ENCODE results near the gene ULK3.

Gene ULK3

DNA sequence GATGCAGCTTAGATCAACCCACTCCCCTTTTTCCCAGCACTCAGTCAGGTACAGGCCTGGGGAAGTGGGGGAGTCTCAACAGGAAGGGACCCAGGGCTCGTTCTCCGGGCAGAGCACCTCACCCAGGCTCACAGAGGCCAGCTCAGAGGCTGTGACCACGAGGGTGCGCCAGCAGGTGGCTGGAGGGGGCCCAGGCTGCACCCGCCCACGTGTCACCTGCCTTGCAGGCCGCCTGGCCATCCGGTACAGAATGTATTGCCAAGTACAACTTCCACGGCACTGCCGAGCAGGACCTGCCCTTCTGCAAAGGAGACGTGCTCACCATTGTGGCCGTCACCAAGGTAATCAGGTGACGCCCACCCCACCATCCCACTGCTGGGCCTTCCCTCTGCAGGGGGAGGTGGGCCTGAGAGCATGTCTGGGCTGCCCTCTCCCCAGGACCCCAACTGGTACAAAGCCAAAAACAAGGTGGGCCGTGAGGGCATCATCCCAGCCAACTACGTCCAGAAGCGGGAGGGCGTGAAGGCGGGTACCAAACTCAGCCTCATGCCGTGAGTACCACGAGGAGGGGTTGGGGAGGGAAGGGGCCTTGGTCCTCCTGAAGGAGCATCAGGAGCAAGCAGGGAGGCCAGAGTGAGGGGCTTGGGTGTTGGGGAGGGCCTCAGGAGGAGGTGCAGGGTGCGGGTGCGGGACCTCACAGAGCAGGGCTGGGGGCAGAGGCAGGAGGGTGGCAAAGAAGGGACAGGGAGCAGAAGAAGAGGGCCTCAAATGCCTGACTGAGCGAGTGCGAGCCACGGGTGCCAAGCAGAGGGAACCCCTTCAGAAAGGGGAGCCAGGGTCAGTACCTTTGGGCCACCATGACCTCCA lies 44.3 kb downstream of the ULK3 start:
- peak; percentile 34 for DNase-seq

DNA sequence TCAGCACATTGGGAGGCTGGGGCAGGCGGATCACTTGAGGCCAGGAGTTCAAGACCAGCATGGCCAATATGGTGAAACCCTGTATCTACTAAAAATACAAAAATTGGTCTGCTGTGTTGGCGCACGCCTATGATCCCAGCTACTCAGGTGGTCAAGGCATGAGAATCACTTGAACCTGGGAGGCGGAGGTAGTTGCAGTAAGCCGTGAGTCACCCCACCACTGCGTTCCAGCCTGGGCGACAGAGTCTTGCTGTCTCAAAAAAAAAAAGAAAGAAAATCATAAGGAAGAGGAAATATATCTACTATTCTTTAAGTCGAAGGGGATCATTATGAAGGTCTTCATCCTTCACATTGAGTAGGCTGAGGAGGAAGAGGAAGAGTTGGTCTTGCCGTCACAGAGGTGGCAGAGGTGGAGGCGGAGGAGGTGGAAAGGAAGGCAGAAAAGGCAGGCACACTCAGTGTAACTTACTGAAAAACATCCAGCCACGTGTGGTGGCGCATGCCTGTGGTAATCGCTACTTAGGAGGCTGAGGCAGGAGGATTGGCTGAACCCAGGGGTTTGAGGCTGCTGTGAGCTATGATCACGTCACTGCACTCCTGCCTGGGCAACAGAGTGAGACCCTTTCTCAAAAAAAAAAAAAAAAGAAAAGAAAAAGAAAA lies 46.9 kb downstream of the ULK3 start:
- peak; percentile 26 for DNase-seq

DNA sequence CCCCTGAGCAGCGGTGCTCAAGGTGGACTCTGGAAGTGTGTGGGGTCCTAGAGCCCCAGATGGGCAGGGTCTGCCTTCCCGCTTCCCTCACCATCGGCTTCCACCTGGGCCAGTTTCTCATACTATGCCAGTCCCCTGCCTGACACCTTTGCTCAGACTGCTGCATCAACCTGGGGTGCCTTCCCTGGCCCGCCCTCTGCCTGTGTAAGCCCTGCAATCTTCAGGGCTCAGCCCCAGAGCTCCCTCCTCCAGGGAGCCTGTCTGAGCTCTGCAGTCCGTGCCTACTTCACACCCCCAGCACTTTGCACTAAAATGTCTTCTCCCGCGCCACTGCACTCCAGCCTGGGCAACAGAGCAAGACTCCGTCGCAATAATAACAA lies 48.0 kb downstream of the ULK3 start:
- no peak for DNase-seq

DNA sequence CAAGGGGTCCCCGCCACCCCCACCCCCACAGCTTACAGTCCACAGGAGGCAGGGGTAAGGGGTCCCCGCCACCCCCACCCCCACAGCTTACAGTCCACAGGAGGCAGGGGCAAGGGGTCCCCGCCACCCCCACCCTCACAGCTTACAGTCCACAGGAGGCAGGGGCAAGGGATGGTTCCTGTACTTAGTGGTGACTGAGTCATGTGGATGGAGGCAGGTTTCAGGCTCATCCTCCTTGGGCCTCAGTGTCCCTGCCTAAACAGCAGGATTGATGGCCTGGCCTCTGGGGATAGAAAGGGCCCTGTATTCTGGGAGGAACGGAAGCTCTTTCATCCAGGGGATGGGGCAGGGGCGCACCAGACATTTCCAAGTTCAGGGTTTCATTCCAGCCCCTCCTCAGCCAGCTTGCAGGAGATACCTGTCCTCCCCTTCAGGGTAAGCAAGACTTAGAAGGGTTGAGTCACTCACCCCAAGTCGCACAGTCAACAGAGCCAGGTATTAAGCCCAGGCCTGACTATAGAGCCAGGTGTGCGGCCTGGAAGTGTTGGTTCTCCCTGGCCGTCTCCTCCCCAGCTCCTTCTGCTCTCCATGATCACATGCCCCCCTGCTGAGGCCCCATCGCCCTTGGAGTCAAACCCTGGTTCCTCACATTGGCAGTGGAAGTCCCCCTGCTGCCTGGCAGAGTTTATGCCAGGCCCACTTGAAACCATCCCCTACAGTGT lies 48.5 kb downstream of the ULK3 start:
- no peak for DNase-seq

DNA sequence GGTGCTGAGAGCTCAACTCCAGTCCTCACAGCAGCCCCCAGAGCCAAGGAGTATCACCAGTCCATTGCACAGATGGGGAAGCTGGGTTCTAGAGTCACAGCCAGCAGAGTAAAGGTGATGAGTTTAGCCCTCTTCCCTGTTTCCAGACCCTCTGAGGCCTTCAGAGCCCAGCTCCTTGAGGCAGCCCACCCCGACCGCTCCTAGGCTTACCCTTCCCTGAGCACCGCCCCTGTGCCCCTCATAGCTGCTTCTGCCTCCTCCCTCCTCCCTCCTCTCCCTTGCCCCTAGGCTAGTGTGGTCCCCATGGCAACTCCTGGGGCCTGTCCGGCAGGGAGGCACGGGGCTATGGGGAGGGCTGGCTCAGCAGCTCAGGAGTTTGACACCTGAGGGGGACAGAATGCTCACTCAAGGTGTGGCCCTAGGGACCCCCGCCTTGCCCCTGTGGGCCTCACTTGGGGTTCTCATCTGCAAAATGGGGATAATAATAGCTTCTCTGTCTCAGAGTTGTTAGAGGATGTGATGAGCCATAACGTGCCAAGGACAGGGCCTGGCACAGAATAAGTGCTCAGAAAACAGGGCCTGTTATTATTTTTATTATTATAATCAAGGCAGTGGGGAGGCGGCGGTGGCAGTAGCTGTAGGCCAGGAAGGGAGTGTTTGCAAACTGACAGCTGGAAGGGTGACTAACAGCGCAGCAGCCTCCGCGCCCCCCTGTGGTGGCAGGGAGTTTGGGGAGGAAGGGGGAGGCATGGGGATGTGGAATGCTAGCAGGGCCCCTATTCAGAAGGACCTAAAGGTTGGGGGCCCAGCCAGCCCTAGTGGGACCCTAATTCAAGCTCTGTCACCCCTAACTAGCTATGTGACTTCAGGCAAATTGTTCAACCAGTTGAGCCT lies 49.6 kb downstream of the ULK3 start:
- DNase-seq, result peak; percentile 75

DNA sequence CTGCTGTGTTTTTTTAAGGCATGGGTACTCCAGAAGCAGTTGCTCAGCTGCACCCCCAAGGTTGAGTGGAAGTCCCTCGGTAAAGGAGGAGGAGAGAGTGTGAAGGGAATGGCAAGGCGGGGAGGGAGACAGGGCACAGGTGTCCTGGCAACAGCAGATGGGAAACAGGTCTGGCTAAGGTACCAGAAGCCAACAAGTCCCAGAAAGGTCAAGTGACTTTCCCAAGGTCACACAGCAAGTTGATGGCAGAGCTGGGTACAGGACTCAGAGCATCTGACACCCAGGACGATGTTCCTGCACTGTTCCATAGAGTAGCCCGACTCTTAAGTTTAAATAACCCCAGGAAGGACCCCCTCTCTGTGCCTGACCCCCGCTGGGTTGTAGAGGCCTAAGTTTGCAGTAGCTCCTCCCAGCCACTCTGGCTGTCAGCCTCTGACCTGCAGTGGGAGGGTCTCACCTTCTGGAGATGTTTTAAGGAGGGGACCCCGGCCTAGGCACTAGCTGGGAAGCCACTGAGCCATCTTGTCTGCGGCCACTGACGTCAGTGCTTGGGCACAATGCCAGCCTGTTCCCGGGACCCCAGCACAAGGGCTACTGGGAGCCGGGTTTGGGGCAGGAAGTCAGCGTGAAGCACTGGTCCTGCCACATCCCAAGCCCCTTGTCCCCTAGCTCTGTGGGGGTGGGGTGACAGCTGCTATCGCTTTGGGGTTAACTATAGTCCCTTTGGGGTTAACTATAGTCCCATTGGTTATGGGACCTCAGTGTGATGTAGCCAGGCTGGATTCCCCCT lies 50.5 kb downstream of the ULK3 start:
- DNase-seq, result no peak

DNA sequence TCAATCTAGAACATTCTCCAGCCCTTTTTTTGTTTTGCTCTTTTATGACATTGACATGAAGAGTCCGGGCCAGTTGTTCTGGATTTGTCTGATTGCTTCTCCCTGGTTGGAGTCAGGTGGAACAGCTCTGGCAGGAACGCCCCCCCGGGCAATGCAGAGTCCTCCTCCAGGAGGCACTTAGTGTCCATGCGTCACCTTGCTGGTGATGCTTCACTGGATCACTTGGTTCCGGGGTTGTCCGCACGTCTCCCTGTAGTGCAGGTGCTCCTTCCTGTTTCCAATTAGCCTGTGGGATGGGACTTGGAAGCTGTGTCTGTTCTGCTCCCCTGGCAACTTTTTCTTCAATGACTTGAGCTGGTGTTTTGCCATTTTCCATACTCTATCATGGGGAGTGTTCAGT lies 51.3 kb downstream of the ULK3 start:
- DNase-seq, result no peak

DNA sequence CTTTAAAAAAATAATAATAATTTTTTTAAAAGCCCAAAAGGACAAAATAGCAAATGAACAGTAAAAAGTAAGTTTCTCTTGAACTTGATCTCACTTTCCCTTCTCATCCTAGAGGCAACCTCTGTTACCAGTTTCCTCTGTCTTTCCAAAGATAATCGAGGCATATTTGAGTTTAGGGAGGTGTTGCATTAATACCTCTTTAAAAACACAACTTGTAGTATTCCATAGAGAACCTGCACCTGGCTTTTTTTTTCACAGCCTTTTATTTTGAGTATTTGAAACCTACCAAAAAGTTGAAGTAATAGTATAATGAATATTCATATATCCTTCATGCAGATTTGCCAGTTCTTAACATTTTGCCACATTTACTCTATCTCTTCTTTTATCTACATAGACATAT lies 51.9 kb downstream of the ULK3 start:
- DNase-seq, result no peak

DNA sequence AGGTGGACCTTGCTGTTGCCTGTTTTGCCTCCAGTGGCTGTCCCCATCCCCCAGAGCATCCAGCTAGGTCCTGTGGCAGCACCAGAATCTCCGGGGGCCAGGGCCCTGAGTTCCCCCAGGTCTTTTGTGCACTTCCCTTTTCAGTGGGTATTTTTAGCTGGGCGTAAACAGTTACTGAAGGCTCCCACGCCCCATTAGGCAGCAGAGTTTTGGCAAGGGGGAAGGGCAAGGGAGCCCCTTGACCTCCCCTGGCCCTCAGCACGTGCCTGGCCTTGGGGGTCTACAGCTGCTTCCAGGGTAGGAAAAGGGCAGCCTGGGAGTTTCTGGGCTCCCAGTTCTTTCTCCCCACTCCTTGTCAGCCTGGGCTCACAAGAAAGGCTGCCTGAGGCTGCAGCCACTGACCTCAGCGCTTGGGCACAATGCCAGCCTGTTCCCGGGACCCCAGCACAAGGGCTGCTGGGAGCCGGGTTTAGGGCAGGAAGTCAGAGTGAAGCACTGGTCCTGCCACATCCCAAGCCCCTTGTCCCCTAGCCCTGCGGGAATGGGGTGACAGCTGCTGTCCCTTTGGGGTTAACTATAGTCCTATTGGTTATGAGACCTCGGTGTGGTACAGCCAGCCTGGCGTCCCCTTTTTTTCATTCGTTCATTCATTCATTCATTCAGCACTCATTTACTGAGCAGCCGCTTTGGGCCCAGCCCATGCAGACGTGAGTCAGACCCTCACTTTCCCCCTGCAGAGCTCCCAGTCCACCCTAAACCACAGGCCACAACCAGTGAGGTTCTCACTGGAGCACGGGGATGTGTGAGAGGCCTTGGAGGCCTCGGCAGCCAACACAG lies 52.7 kb downstream of the ULK3 start:
- DNase-seq, result peak; percentile 64

DNA sequence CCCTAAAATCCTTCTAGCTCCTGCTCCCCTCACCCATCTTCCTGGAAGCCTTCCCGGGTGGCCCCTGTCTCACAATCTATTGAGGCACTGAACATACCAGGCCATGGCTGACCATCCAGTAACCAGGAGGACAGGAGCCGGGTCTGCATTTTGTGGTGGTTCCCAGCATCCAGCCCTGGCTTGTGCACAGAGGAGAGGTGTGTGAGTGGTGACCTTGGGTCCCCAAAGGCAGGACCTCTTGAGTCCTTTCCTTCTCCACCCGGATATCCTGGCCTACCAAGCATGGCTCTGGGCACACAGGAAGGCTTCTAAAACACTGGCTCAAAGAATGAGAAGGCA lies 53.2 kb downstream of the ULK3 start:
- no peak for DNase-seq

DNA sequence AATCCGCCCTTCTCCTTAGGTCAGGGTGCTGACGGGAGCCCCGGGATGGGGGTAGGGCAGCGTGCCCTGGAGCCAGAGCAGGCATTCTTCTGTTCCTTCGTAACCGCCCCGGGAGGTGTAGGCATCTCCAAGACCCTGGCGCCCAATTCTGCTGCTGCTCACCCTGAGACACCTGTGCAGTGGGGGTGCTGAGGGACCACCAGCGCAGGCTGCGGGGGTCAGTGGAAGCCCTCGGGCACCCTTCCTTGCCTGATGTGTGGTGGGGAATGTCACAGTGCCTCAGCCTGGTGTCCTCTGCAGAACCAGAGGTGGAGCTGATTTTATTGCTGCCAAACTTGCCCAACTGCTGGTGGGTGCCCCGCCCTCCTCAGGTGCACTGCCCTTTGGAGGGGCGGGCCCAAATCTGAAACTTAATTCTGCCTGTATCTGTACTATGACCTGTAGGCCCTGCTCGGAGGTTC lies 53.8 kb downstream of the ULK3 start:
- DNase-seq, result peak; percentile 57

DNA sequence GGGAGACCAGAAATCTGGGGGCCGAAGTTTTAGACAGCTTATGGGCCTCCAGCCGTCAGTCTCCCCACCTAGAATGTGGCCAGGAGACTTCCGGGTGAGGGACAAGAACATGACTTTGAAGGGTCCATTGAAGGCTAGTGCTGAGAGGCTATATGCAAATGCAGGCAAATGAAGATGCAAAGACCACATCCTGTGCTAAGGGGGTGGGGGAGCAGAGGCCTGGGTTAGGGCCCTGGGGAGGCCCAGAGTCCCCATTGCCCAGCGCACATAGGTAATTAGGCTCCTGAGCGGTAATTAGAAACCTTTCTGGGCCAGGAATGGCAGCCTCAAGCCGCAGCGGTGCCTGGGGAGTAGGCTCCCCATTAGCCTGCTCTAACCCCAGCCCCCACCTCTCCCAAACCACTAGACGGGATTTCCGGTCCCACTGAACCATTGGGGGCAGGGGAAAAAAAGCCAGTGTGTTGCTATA lies 54.2 kb downstream of the ULK3 start:
- peak; percentile 62 for DNase-seq

DNA sequence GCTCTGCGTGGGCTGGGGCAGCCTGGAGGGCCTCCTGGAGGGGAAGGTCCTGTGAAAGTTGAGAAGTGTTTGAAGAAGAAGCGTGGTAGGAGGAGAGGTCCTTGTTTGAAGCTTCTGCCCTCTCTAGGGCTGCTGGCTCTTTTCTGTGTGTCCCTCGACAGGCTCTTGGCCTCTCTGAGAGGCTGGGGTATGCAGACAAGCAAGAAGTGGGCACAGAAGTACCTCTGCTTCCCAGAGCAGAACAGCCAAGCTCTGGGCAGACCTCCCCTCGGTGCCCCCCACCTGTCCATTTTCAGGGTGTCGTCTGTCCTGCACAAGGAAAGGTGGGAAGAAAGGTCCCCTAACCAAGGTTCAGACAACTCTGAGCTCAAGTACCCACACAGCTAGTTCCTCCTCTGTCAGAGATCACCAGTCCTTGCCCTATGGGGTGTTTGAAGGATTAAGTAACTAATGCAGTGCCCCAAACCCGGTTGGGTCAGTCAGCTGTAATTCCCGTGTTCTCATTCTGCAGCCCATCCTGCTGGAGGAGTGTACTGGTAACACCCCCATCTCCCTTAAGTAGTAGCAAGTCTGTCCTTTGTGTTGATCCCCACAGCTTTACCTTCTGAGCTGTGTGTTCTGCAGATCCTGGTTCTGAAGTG lies 54.8 kb downstream of the ULK3 start:
- DNase-seq, result peak; percentile 41

DNA sequence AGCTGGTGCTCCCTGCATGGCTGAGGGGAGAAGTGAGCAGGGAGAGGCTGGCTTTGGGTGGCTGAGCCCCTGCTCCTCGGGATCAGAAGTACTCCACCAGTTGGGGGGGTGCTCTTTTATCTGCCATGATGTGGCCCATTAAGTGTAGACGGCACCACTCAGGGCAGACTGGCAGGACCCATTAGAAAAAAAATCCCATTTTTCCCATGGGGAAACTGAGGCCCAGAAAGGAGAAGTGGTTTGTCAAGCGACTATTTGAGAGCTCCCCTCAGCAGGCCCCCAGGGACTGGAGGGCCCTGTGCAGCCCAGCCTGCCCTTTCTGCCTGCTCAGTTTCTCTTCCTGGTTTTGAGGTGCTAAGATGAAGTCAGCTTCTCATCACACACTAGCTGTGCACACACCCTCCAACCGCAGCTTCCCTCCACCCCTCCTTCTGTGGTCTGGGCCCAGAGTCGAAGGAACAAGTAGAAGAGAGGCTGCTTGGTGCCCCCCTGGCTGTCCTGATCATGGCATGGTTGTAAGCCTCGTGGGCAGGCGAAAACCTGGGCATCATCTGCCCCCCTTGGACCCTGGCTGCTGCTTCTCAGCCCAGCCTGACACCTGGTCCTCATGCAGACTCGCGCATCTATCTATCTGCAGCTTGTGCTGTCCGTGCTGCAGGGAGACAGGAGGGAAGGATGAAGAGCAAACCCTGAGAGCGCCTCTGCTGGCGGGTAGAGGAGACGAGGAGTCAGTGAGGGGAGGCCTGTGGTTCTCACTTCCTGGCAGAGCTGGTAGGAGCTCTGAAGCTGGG lies 55.5 kb downstream of the ULK3 start:
- DNase-seq, result peak; percentile 92

DNA sequence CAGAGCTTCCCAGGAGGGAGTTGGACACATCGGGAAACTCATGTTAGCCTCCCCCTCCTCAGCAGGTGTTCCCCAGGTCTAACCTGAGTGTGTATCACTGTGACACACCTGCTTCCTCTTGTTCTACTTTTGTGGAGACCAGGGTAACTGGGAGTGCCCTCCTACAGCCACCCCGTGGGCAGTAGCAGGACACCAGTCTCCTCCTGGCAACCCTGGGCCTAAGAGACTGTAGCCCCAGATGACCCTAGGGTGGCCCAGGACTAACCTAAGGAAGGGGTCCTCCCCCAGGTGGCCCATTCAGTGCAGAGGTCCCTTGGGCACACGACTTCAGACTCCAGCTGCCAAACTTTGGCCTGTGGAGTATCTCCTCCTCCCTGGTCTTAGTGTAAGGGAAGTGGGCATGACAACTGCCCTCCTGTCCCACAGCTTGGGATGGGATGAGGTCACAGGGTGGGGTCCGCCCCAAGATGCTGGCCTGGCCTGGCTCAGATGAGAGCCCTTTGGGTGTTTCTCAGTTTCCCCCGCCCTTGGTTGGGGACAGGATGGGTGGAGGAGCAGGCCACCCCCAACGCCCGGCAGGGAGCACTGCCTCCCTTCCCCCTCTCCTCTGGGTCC lies 56.3 kb downstream of the ULK3 start:
- DNase-seq, result peak; percentile 58
